Neural cell (in vitro differentiated cells): ENCODE results near the gene ARSK. TPM values are rescaled to one million over a fixed set of nuclear protein-coding genes. Genes with fewer than 3 reads are reported as not detected.

Source experiments
- H2AFZ ChIP-seq: fragments of 200-600, 300-800 bp; sonication (generic), shearing (Covaris generic); 2 replicates; pipeline ENCODE4 v1.6.0; 2014; ENCODE audit warnings: low read depth, mild to moderate bottlenecking, antibody characterized with exemption, low read length, moderate library complexity
- H3F3A ChIP-seq: fragments of 200-600 bp; shearing (Covaris generic); 2 replicates; pipeline ENCODE4 v1.6.1; 2016; ENCODE audit warnings: mild to moderate bottlenecking, moderate library complexity, mixed read lengths, antibody characterized with exemption, low read length; ENCODE audit not compliant: insufficient read depth, poor library complexity, severe bottlenecking
- H3K27ac ChIP-seq: fragments of 200-600, 300-800 bp; sonication (generic), shearing (Covaris generic); 2 replicates; pipeline ENCODE4 v1.5.1; 2014; ENCODE audit warnings: mild to moderate bottlenecking, low read length, moderate library complexity
- H3K27me3 ChIP-seq: fragments of 300-800, 200-600 bp; sonication (generic), shearing (Covaris generic); 2 replicates; pipeline ENCODE4 v1.6.0; 2014; ENCODE audit warnings: mild to moderate bottlenecking, low read depth, low read length, moderate library complexity; ENCODE audit not compliant: insufficient read depth
- H3K36me3 ChIP-seq: fragments of 300-800, 200-600 bp; sonication (generic), shearing (Covaris generic); 2 replicates; pipeline ENCODE4 v1.5.1; 2014; ENCODE audit warnings: mild to moderate bottlenecking, antibody characterized with exemption, low read length, moderate library complexity; ENCODE audit not compliant: insufficient read depth
- H3K4me2 ChIP-seq: fragments of 300-800, 200-600 bp; sonication (generic), shearing (Covaris generic); 2 replicates; pipeline ENCODE4 v1.6.0; 2014; ENCODE audit warnings: mild to moderate bottlenecking, low read length
- H3K4me3 ChIP-seq: fragments of 300-800, 200-600 bp; sonication (generic), shearing (Covaris generic); 2 replicates; pipeline ENCODE4 v1.5.1; 2014; ENCODE audit warnings: mild to moderate bottlenecking, low read length, moderate library complexity
- H3K79me2 ChIP-seq: fragments of 200-600 bp; shearing (Covaris generic); replicated peaks from 2 replicates; pipeline ENCODE4 v1.6.0; 2014; ENCODE audit warnings: mild to moderate bottlenecking, low read length, moderate library complexity; ENCODE audit not compliant: insufficient read depth
- H3K9ac ChIP-seq: fragments of 300-800, 200-600 bp; sonication (generic), shearing (Covaris generic); 2 replicates; pipeline ENCODE4 v1.6.1; 2016; ENCODE audit warnings: mild to moderate bottlenecking, low read length, mixed read lengths
- H3K9me2 ChIP-seq: fragments of 200-600 bp; shearing (Covaris generic); 2 replicates; pipeline ENCODE4 v1.6.1; 2016; ENCODE audit warnings: mild to moderate bottlenecking, low read length, mixed read lengths; ENCODE audit not compliant: insufficient read depth
- H3K9me3 ChIP-seq: fragments of 200-600, 300-800 bp; sonication (generic), shearing (Covaris generic); 2 replicates; pipeline ENCODE4 v1.6.1; 2016; ENCODE audit warnings: mild to moderate bottlenecking, mixed run types, low read length, moderate library complexity, mixed read lengths
- H4K20me1 ChIP-seq: fragments of 200-600 bp; shearing (Covaris generic); 2 replicates; pipeline ENCODE4 v1.6.1; 2016; ENCODE audit warnings: mild to moderate bottlenecking, mixed run types; ENCODE audit not compliant: insufficient read depth
- CTCF ChIP-seq: fragments of 450-650 bp; IDR thresholded peaks from 2 replicates; pipeline ENCODE4 v1.5.1; 2014; ENCODE audit warnings: antibody characterized with exemption, mild to moderate bottlenecking, moderate library complexity; ENCODE audit not compliant: poor library complexity, severe bottlenecking
- EP300 ChIP-seq: fragments of 450-650 bp; conservative IDR thresholded peaks from 2 replicates; pipeline ENCODE4 v1.6.1; 2014; ENCODE audit warnings: antibody characterized with exemption, mild to moderate bottlenecking, moderate library complexity; ENCODE audit not compliant: poor library complexity, severe bottlenecking
- EZH2 ChIP-seq: fragments of 200-600, 300-800 bp; shearing (Covaris generic), sonication (generic); IDR thresholded peaks from 2 replicates; pipeline ENCODE4 v1.6.1; 2014; ENCODE audit warnings: antibody characterized with exemption, low read length, borderline replicate concordance, mild to moderate bottlenecking; ENCODE audit not compliant: insufficient read depth, poor library complexity, severe bottlenecking
- MXI1 ChIP-seq: fragments of 450-650 bp; conservative IDR thresholded peaks from 2 replicates; pipeline ENCODE4 v1.6.1; 2014; ENCODE audit warnings: antibody characterized with exemption, mild to moderate bottlenecking; ENCODE audit not compliant: poor library complexity, severe bottlenecking
- POLR2AphosphoS5 ChIP-seq: IDR thresholded peaks from 2 replicates; pipeline ENCODE4 v1.6.1; 2012
- RAD21 ChIP-seq: fragments of 450-650 bp; conservative IDR thresholded peaks from 2 replicates; pipeline ENCODE4 v1.6.1; 2014; ENCODE audit warnings: antibody characterized with exemption, mild to moderate bottlenecking, moderate library complexity
- REST ChIP-seq: IDR thresholded peaks from 2 replicates; pipeline ENCODE4 v1.6.1; 2012; ENCODE audit warnings: borderline replicate concordance
- SMC3 ChIP-seq: fragments of 450-650 bp; conservative IDR thresholded peaks from 2 replicates; pipeline ENCODE4 v1.6.1; 2014; ENCODE audit warnings: antibody characterized with exemption, mild to moderate bottlenecking, moderate library complexity; ENCODE audit not compliant: poor library complexity
- TAF1 ChIP-seq: IDR thresholded peaks from 2 replicates; pipeline ENCODE4 v1.6.1; 2012; ENCODE audit warnings: low read depth
- polyA plus RNA-seq: library from polyadenylated mRNA; depleted of rRNA; stranded (reverse); fragments of >200 nt; gene quantifications from 2 replicates; pipeline ENCODE4 v1.2.3, GENCODE V29; 2014

ARSK gene
- polyA plus RNA-seq, 1 donor from 2014 or later: 2.8 TPM

DNA sequence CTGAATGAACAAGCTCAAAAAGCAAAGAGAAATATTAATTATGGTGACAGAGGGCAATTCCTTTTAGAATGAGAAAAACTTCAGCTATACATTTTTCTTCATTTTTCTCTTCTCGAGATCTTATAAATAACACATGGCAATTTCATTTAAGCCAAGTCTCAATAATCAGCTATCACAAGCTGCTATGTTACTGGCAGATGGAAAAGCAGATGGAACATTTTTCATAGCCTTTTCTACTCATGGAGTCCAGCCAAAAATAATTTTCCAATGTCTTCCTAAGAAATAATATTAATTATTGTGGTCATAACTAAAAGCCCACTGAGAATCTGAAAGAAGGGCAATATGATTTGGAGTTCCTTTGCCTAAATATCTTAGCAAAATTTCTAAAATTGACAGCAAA is 35.8 kb upstream of the ARSK start:
- Histone ChIP-seq H3K27ac (no peak overlapping the region), H3K4me2 (no peak overlapping the region), H3K27me3 (no peaks in the 10 kb centered on the region), H3K79me2 (no peaks in the 10 kb centered on the region), H3K36me3 (peaks cover 8% of the 10 kb centered on the region), H2AFZ (no peak overlapping the region), H3K9me2 (no peaks in the 10 kb centered on the region), H3F3A (no peaks in the 10 kb centered on the region), H4K20me1 (no peaks in the 10 kb centered on the region), H3K9me3 (no peaks in the 10 kb centered on the region), H3K4me3 (no peak overlapping the region), H3K9ac (no peak overlapping the region)
- TF ChIP-seq TAF1: no peak
- TF ChIP-seq REST: no peak
- TF ChIP-seq MXI1: no peak
- no peak for TF ChIP-seq SMC3
- TF ChIP-seq CTCF: no peak
- no peak for TF ChIP-seq EZH2
- TF ChIP-seq POLR2AphosphoS5: no peak
- no peak for TF ChIP-seq RAD21
- no peak for TF ChIP-seq EP300

- Histone ChIP-seq H3K9me2 (no peaks in the 10 kb centered on the region), H3K27ac (no peak overlapping the region), H3K4me3 (no peak overlapping the region), H3K27me3 (no peaks in the 10 kb centered on the region), H2AFZ (no peak overlapping the region), H3K4me2 (no peak overlapping the region), H4K20me1 (no peaks in the 10 kb centered on the region), H3K9ac (no peak overlapping the region), H3F3A (no peaks in the 10 kb centered on the region), H3K36me3 (peaks cover 8% of the 10 kb centered on the region), H3K9me3 (no peaks in the 10 kb centered on the region), H3K79me2 (no peaks in the 10 kb centered on the region)
- no peak for TF ChIP-seq EP300
- TF ChIP-seq POLR2AphosphoS5: no peak
- TF ChIP-seq RAD21: no peak
- no peak for TF ChIP-seq EZH2
- TF ChIP-seq REST: no peak
- TF ChIP-seq MXI1: no peak
- TF ChIP-seq SMC3: no peak
- no peak for TF ChIP-seq CTCF
- TF ChIP-seq TAF1: no peak
Observed at GRCh38 chr5:95519681-95520080, 35.2 kb upstream of the ARSK start.
